ENCODE data around the gene LSP1.

LSP1 gene

GRCh38 chr11:1825039-1825740, 27.7 kb upstream of the LSP1 start:
- DNase-seq (ENCODE audit: low read depth in 2 of 2) = no peak

GRCh38 chr11:1825785-1826451, 27.0 kb upstream of the LSP1 start:
- no peak for DNase-seq (ENCODE audit: low read depth in 2 of 2)

GRCh38 chr11:1826552-1827094, 26.3 kb upstream of the LSP1 start:
- DNase-seq (ENCODE audit: low read depth in 2 of 2) = no peak

- DNase-seq (ENCODE audit: low read depth in 2 of 2) = no peak
These were observed 25.6 kb upstream of the LSP1 start for GRCh38 chr11:1827095-1827813.

- no peak for DNase-seq (ENCODE audit: low read depth in 2 of 2)
These were observed 25.0 kb upstream of the LSP1 start for GRCh38 chr11:1827931-1828330.

- DNase-seq (ENCODE audit: low read depth in 2 of 2) = no peak
These were observed 24.3 kb upstream of the LSP1 start for GRCh38 chr11:1828542-1828941.

- DNase-seq (ENCODE audit: low read depth in 2 of 2) = no peak
These were observed 23.7 kb upstream of the LSP1 start for GRCh38 chr11:1829039-1829820.

GRCh38 chr11:1830004-1830321, 22.9 kb upstream of the LSP1 start:
- DNase-seq (ENCODE audit: low read depth in 2 of 2) = no peak

- no peak for DNase-seq (ENCODE audit: low read depth in 2 of 2)
These were observed 22.3 kb upstream of the LSP1 start for GRCh38 chr11:1830322-1831223.

GRCh38 chr11:1831338-1832210, 21.3 kb upstream of the LSP1 start:
- DNase-seq (ENCODE audit: low read depth in 2 of 2) = no peak

GRCh38 chr11:1832211-1832919, 20.5 kb upstream of the LSP1 start:
- peak in 1 of 2 donors; percentile 49 for DNase-seq (ENCODE audit: low read depth in 2 of 2)

- DNase-seq (ENCODE audit: low read depth in 2 of 2) = no peak
These were observed 20.0 kb upstream of the LSP1 start for GRCh38 chr11:1832920-1833295.

GRCh38 chr11:1834062-1834610, 18.7 kb upstream of the LSP1 start:
- DNase-seq (ENCODE audit: low read depth in 2 of 2) = no peak

- DNase-seq (ENCODE audit: low read depth in 2 of 2) = no peak
These were observed 17.9 kb upstream of the LSP1 start, which contains the start of gene SYT8 for GRCh38 chr11:1834779-1835670. Gene SYT8, plus strand, starts transcription at chr11:1834990. Its CDS starts 116 bp downstream, at chr11:1835106.

- no peak for DNase-seq (ENCODE audit: low read depth in 2 of 2)
These were observed 17.2 kb upstream of the LSP1 start for GRCh38 chr11:1835671-1836010.

GRCh38 chr11:1836011-1836945, 16.6 kb upstream of the LSP1 start:
- DNase-seq (ENCODE audit: low read depth in 2 of 2) = no peak

Measured in stimulated activated CD4-positive, alpha-beta T cell treated with anti-CD3 and anti-CD28 coated beads, Interleukin-15, amount 100 ng/mL, for 48 hours (primary cell).